GM23338 (cell line): ENCODE results near the gene KRT3. TPM values are rescaled to one million over a fixed set of nuclear protein-coding genes. Genes with fewer than 3 reads are reported as not detected.
"Not testable (repeated sequence)": the region's sequence is repeated elsewhere in the genome, so short reads cannot be mapped to it uniquely, and the experiment has no call there.

Source experiments
- ATAC-seq: fragments of 200-7000 bp; cut with Tn5 transposase; 3 replicates; pipeline ENCODE4 v1.9.1; 2020
- DNase-seq: peaks from one replicate; pipeline ENCODE4 v3.0.0-alpha.2; 2015; ENCODE audit warnings: low spot score
- H2AFZ ChIP-seq: fragments of 200-600 bp; sonication (generic); 2 replicates; pipeline ENCODE4 v1.8.0; 2016; ENCODE audit warnings: antibody characterized with exemption, mild to moderate bottlenecking, moderate library complexity
- H3F3A ChIP-seq: fragments of 200-600 bp; sonication (generic); replicated peaks from 2 replicates; pipeline ENCODE4 v1.8.0; 2017; ENCODE audit warnings: antibody characterized with exemption, mixed run types, low read depth
- H3K27ac ChIP-seq: fragments of 200-600 bp; sonication (generic); 2 replicates; pipeline ENCODE4 v1.6.1; 2016; ENCODE audit warnings: low read depth
- H3K27me3 ChIP-seq: fragments of 200-600 bp; sonication (generic); 2 replicates; pipeline ENCODE4 v1.8.0; 2016; ENCODE audit warnings: mild to moderate bottlenecking, mixed run types, moderate library complexity; ENCODE audit not compliant: insufficient read depth
- H3K36me3 ChIP-seq: fragments of 200-600 bp; sonication (generic); 2 replicates; pipeline ENCODE4 v1.8.0; 2016; ENCODE audit warnings: mild to moderate bottlenecking; ENCODE audit not compliant: insufficient read depth
- H3K4me1 ChIP-seq: fragments of 200-600 bp; sonication (generic); 2 replicates; pipeline ENCODE4 v1.8.0; 2016; ENCODE audit warnings: mild to moderate bottlenecking, moderate library complexity; ENCODE audit not compliant: insufficient read depth
- H3K4me2 ChIP-seq: fragments of 200-600 bp; sonication (generic); 2 replicates; pipeline ENCODE4 v1.7.1; 2017; ENCODE audit warnings: mixed run types
- H3K4me3 ChIP-seq: fragments of 200-600 bp; sonication (generic); 2 replicates; pipeline ENCODE4 v1.6.1; 2016; ENCODE audit warnings: mixed run types
- H3K79me2 ChIP-seq: fragments of 200-600 bp; sonication (generic); replicated peaks from 2 replicates; pipeline ENCODE4 v1.8.0; 2017; ENCODE audit warnings: mild to moderate bottlenecking; ENCODE audit not compliant: insufficient read depth
- H3K9me2 ChIP-seq: fragments of 200-600 bp; sonication (generic); 2 replicates; pipeline ENCODE4 v1.8.0; 2017; ENCODE audit not compliant: insufficient read depth
- H4K20me1 ChIP-seq: fragments of 200-600 bp; sonication (generic); replicated peaks from 2 replicates; pipeline ENCODE4 v1.8.0; 2017; ENCODE audit warnings: mild to moderate bottlenecking; ENCODE audit not compliant: insufficient read depth
- H3K27ac Mint-ChIP-seq: 2 replicates; pipeline ENCODE4 v1.8.0; 2020; ENCODE audit warnings: inconsistent platforms, mild to moderate bottlenecking, moderate library complexity, mixed read lengths
- H3K27me3 Mint-ChIP-seq: 3 replicates; pipeline ENCODE4 v1.8.0; 2022; ENCODE audit warnings: low read depth, mild to moderate bottlenecking, moderate library complexity, mixed read lengths, inconsistent platforms; ENCODE audit not compliant: insufficient read depth, poor library complexity
- H3K36me3 Mint-ChIP-seq: 3 replicates; pipeline ENCODE4 v1.8.0; 2021; ENCODE audit warnings: low read depth, mild to moderate bottlenecking, inconsistent platforms, moderate library complexity, mixed read lengths
- H3K4me1 Mint-ChIP-seq: 3 replicates; pipeline ENCODE4 v1.8.0; 2020; ENCODE audit warnings: mild to moderate bottlenecking, inconsistent platforms, mixed read lengths
- H3K4me3 Mint-ChIP-seq: 3 replicates; pipeline ENCODE4 v1.8.0; 2021; ENCODE audit warnings: moderate library complexity, mild to moderate bottlenecking, inconsistent platforms, mixed read lengths
- H3K9me3 Mint-ChIP-seq: 3 replicates; pipeline ENCODE4 v1.8.0; 2020; ENCODE audit warnings: moderate library complexity, mild to moderate bottlenecking, inconsistent platforms, mixed read lengths
- CREB1 ChIP-seq: fragments of 250-450 bp; sonication (Bioruptor Pico); IDR thresholded peaks from 2 replicates; pipeline ENCODE4 v1.5.0; 2020; ENCODE audit warnings: low read depth, mild to moderate bottlenecking, moderate library complexity
- EZH2 ChIP-seq: fragments of 200-600 bp; sonication (generic); IDR thresholded peaks from one replicate; pipeline ENCODE4 v1.8.0; 2017; ENCODE audit warnings: antibody characterized with exemption, mild to moderate bottlenecking, low read depth; ENCODE audit not compliant: unreplicated experiment
- EZH2phosphoT487 ChIP-seq: fragments of 200-600 bp; sonication (generic); IDR thresholded peaks from one replicate; pipeline ENCODE4 v1.8.1; 2018; ENCODE audit warnings: antibody characterized with exemption; ENCODE audit not compliant: unreplicated experiment
- JUNB ChIP-seq: IDR thresholded peaks from one replicate; pipeline ENCODE4 v1.6.1; 2016; ENCODE audit warnings: antibody characterized with exemption; ENCODE audit not compliant: unreplicated experiment
- NANOG ChIP-seq: IDR thresholded peaks from 2 replicates; pipeline ENCODE4 v1.6.1; 2016; ENCODE audit warnings: antibody characterized with exemption, borderline replicate concordance
- POLR2AphosphoS5 ChIP-seq: IDR thresholded peaks from 2 replicates; pipeline ENCODE4 v1.6.1; 2016; ENCODE audit warnings: antibody characterized with exemption, low read depth
- ZNF114 ChIP-seq: fragments of 250-450 bp; sonication (Bioruptor Pico); IDR thresholded peaks from 2 replicates; pipeline ENCODE4 v1.5.0; 2020; ENCODE audit warnings: mild to moderate bottlenecking, moderate library complexity
- ZNF331 ChIP-seq: fragments of 250-450 bp; sonication (Bioruptor Pico); IDR thresholded peaks from 2 replicates; pipeline ENCODE4 v1.5.0; 2020; ENCODE audit warnings: low read depth, mild to moderate bottlenecking, moderate library complexity
- polyA plus RNA-seq: library from polyadenylated mRNA; unstranded; fragments of >200 nt; fragmentation: Nextera tagmentation; extraction: Ambion mirVana; gene quantifications from 2 replicates; pipeline ENCODE4 v1.2.1, GENCODE V29; 2016
- total RNA-seq: library from RNA; depleted of rRNA; stranded (reverse); fragments of >200 nt; shearing (Covaris generic); gene quantifications from 2 replicates; pipeline ENCODE4 v1.2.3, GENCODE V29; 2014
- TF ChIP-seq, protein P1 (sequence below), 2 experiments: fragments of 200-600 bp in 1 of 2; sonication (generic) in 1 of 2; conservative IDR thresholded peaks; 2 replicates each; pipeline versions ENCODE4 v1.5.1 to v1.6.1; 2016 to 2017; ENCODE audit warnings: antibody characterized with exemption in 2 of 2, low read depth in 2 of 2, mild to moderate bottlenecking in 2 of 2, moderate library complexity in 1 of 2
- TF ChIP-seq, protein P2 (sequence below): IDR thresholded peaks from 2 replicates; pipeline ENCODE4 v1.6.1; 2016; ENCODE audit warnings: antibody characterized with exemption
- TF ChIP-seq, protein P3 (sequence below): IDR thresholded peaks from one replicate; pipeline ENCODE4 v1.6.1; 2018; ENCODE audit warnings: antibody characterized with exemption; ENCODE audit not compliant: unreplicated experiment

Gene KRT3
- total and polyA plus RNA-seq, 2 experiments from 2014 or later: not detected

DNA sequence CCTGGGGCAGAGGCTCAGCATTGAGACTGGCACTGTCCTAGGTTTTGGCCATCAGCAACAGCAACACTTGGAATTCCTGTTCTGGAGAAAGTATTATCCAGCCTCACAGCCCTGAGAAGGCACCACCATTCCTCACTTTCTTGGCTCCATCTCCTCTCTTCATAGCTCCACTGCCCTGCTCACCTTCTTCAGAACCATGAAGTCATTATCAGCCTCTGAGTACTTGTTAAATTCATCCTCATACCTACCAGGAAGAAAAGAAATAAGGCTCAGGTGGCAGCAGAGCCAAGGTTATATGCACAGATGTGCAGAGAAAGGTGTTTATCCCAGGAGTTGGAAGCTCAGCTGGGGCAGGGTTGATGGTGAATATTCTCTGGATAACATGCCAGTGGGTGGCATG lies 44.1 kb downstream of the KRT3 start:
- H3K27me3 Mint-ChIP-seq: no peaks in the 10 kb centered on the region
- H3K27ac Mint-ChIP-seq: no peak overlapping the region

DNA sequence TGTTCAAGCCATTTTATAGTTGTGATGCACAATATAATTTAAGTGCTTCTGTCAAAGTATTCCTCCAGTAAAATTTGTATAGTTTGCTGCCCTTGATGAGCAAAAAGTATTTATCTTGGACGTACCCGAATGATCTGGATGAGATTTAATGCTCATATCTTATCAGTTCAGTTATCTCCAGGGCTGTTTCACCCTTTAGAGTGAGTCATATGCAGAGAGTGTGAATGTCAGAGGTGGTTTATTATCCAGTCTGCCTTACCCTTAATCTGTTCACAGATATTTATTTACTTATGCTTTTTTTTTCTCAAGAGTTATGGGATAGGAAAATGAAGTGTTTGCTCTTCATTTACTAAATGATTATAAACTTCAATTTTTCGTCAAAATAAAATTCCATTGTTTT lies 45.4 kb downstream of the KRT3 start:
- not testable (repeated sequence) for ATAC-seq, H2AFZ ChIP-seq, H3K27me3 ChIP-seq, H3K27ac ChIP-seq, DNase-seq, H3K4me2 ChIP-seq, H4K20me1 ChIP-seq, H3K36me3 ChIP-seq, H3K79me2 ChIP-seq, H3K4me1 Mint-ChIP-seq, H3K9me3 Mint-ChIP-seq, H3F3A ChIP-seq, H3K27ac Mint-ChIP-seq, H3K4me1 ChIP-seq, H3K27me3 Mint-ChIP-seq, H3K4me3 ChIP-seq, H3K36me3 Mint-ChIP-seq, H3K4me3 Mint-ChIP-seq
- H3K9me2 ChIP-seq: 0 out of 2 replicates have a peak, but pooled peaks cover 13% of the 10 kb centered on the region

More for the DNA sequence above, 44.1 kb downstream of the KRT3 start:
- Histone ChIP-seq H3K27ac (no peak overlapping the region), H3K36me3 (no peaks in the 10 kb centered on the region), H3K4me3 (no peak overlapping the region), H3F3A (no peaks in the 10 kb centered on the region), H3K9me2 (0 out of 2 replicates have a peak, but pooled peaks cover 12% of the 10 kb centered on the region), H3K4me2 (no peak overlapping the region), H4K20me1 (no peaks in the 10 kb centered on the region), H3K79me2 (no peaks in the 10 kb centered on the region), H2AFZ (no peak overlapping the region), H3K4me1 (no peaks in the 10 kb centered on the region), H3K27me3 (no peaks in the 10 kb centered on the region)
- Mint-ChIP-seq H3K4me1 (no peaks in the 10 kb centered on the region), H3K36me3 (no peaks in the 10 kb centered on the region), H3K9me3 (no peaks in the 10 kb centered on the region), H3K4me3 (no peak overlapping the region)
- ATAC-seq: no peak
- TF ChIP-seq EZH2 (no peak), EZH2phosphoT487 (no peak), POLR2AphosphoS5 (no peak), ZNF114 (no peak), ZNF331 (CRISPR knock-in tag) (no peak), JUNB (no peak), CREB1 (CRISPR knock-in tag) (no peak)
- TF ChIP-seq, protein P1, sequence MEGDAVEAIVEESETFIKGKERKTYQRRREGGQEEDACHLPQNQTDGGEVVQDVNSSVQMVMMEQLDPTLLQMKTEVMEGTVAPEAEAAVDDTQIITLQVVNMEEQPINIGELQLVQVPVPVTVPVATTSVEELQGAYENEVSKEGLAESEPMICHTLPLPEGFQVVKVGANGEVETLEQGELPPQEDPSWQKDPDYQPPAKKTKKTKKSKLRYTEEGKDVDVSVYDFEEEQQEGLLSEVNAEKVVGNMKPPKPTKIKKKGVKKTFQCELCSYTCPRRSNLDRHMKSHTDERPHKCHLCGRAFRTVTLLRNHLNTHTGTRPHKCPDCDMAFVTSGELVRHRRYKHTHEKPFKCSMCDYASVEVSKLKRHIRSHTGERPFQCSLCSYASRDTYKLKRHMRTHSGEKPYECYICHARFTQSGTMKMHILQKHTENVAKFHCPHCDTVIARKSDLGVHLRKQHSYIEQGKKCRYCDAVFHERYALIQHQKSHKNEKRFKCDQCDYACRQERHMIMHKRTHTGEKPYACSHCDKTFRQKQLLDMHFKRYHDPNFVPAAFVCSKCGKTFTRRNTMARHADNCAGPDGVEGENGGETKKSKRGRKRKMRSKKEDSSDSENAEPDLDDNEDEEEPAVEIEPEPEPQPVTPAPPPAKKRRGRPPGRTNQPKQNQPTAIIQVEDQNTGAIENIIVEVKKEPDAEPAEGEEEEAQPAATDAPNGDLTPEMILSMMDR (conservative IDR thresholded peaks at IDR 0.05; ENCODE audit: low read depth in 2 of 2): no peak
- TF ChIP-seq, protein P2, sequence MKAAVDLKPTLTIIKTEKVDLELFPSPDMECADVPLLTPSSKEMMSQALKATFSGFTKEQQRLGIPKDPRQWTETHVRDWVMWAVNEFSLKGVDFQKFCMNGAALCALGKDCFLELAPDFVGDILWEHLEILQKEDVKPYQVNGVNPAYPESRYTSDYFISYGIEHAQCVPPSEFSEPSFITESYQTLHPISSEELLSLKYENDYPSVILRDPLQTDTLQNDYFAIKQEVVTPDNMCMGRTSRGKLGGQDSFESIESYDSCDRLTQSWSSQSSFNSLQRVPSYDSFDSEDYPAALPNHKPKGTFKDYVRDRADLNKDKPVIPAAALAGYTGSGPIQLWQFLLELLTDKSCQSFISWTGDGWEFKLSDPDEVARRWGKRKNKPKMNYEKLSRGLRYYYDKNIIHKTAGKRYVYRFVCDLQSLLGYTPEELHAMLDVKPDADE: no peak
- no peak for DNase-seq

DNA sequence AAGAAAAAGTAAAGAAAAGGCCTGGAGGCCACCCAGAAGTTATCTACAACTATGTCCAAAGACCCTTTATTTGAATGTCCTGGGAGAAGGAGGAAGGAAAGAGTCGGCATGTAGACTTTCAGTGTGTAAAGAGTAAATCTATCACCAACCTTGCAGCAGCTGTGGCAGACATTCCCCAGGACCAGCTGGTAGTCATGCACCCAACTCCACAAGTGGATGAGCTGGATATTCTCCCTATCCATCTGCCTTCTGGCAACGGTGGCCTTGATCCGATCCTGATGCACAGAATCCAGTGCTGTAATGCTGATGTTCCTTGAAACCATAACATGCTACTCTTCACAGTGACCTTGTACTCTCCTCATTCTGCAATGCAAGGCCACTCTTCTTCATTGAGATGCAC lies 46.1 kb downstream of the KRT3 start:
- no peaks in the 10 kb centered on the region for H3K9me3 Mint-ChIP-seq
- H3K4me1 ChIP-seq: no peaks in the 10 kb centered on the region
- no peaks in the 10 kb centered on the region for H3K79me2 ChIP-seq
- H3K27ac Mint-ChIP-seq: no peak overlapping the region
- ATAC-seq: no peak
- no peak overlapping the region for H3K4me3 ChIP-seq
- no peak for DNase-seq
- no peak overlapping the region for H3K4me2 ChIP-seq
- H2AFZ ChIP-seq: no peak overlapping the region
- H4K20me1 ChIP-seq: no peaks in the 10 kb centered on the region
- H3F3A ChIP-seq: no peaks in the 10 kb centered on the region
- H3K36me3 Mint-ChIP-seq: no peaks in the 10 kb centered on the region
- H3K4me3 Mint-ChIP-seq: no peak overlapping the region
- no peaks in the 10 kb centered on the region for H3K36me3 ChIP-seq
- H3K27ac ChIP-seq: no peak overlapping the region
- peaks cover 4% of the 10 kb centered on the region for H3K27me3 Mint-ChIP-seq
- H3K9me2 ChIP-seq: 0 out of 2 replicates have a peak, but pooled peaks cover 13% of the 10 kb centered on the region
- no peaks in the 10 kb centered on the region for H3K27me3 ChIP-seq
- H3K4me1 Mint-ChIP-seq: no peaks in the 10 kb centered on the region
- TF ChIP-seq EZH2phosphoT487: no peak
- TF ChIP-seq ZNF114: no peak
- TF ChIP-seq POLR2AphosphoS5: no peak
- TF ChIP-seq, protein P3, sequence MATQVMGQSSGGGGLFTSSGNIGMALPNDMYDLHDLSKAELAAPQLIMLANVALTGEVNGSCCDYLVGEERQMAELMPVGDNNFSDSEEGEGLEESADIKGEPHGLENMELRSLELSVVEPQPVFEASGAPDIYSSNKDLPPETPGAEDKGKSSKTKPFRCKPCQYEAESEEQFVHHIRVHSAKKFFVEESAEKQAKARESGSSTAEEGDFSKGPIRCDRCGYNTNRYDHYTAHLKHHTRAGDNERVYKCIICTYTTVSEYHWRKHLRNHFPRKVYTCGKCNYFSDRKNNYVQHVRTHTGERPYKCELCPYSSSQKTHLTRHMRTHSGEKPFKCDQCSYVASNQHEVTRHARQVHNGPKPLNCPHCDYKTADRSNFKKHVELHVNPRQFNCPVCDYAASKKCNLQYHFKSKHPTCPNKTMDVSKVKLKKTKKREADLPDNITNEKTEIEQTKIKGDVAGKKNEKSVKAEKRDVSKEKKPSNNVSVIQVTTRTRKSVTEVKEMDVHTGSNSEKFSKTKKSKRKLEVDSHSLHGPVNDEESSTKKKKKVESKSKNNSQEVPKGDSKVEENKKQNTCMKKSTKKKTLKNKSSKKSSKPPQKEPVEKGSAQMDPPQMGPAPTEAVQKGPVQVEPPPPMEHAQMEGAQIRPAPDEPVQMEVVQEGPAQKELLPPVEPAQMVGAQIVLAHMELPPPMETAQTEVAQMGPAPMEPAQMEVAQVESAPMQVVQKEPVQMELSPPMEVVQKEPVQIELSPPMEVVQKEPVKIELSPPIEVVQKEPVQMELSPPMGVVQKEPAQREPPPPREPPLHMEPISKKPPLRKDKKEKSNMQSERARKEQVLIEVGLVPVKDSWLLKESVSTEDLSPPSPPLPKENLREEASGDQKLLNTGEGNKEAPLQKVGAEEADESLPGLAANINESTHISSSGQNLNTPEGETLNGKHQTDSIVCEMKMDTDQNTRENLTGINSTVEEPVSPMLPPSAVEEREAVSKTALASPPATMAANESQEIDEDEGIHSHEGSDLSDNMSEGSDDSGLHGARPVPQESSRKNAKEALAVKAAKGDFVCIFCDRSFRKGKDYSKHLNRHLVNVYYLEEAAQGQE: no peak
- no peak for TF ChIP-seq NANOG
- TF ChIP-seq, protein P2: no peak
- TF ChIP-seq ZNF331 (CRISPR knock-in tag): no peak
